SW480 (cell line): Measurements from ENCODE around the gene SND1.
"Not testable (repeated sequence)": the region's sequence is repeated elsewhere in the genome, so short reads cannot be mapped to it uniquely, and the experiment has no call there.

ENCODE experiments used
- DNase-seq: peaks from one replicate; pipeline ENCODE4 v3.0.0-alpha.2; 2016; ENCODE audit warnings: low spot score

Gene SND1

GRCh38 chr7:127891144-127891543 lies 239.2 kb downstream of the SND1 start:
- no peak for DNase-seq

- DNase-seq: no peak
These were observed 240.0 kb downstream of the SND1 start for GRCh38 chr7:127891854-127892438.

GRCh38 chr7:127892488-127893314 lies 240.7 kb downstream of the SND1 start:
- no peak for DNase-seq

GRCh38 chr7:127893547-127893946 lies 241.6 kb downstream of the SND1 start:
- DNase-seq: no peak

- DNase-seq: no peak
These were observed 242.6 kb downstream of the SND1 start for GRCh38 chr7:127894588-127894987.

- DNase-seq: no peak
These were observed 243.4 kb downstream of the SND1 start for GRCh38 chr7:127895360-127895759.

GRCh38 chr7:127895814-127896280 lies 243.9 kb downstream of the SND1 start:
- no peak for DNase-seq

- no peak for DNase-seq
These were observed 244.7 kb downstream of the SND1 start for GRCh38 chr7:127896659-127897058.

- DNase-seq: no peak
These were observed 245.9 kb downstream of the SND1 start for GRCh38 chr7:127897704-127898454.

- DNase-seq: no peak
These were observed 247.4 kb downstream of the SND1 start for GRCh38 chr7:127899411-127899810.

GRCh38 chr7:127900141-127900540 lies 248.1 kb downstream of the SND1 start:
- no peak for DNase-seq

- DNase-seq: no peak
These were observed 249.0 kb downstream of the SND1 start for GRCh38 chr7:127900732-127901685.

GRCh38 chr7:127901895-127902703 lies 250.1 kb downstream of the SND1 start:
- no peak for DNase-seq

GRCh38 chr7:127902753-127903152 lies 250.8 kb downstream of the SND1 start:
- DNase-seq: not testable (repeated sequence)

GRCh38 chr7:127903892-127904669 lies 252.1 kb downstream of the SND1 start:
- no peak for DNase-seq

- no peak for DNase-seq
These were observed 252.6 kb downstream of the SND1 start for GRCh38 chr7:127904670-127904985.

GRCh38 chr7:127905021-127905420 lies 253.0 kb downstream of the SND1 start:
- DNase-seq: no peak

GRCh38 chr7:127905491-127906330 lies 253.7 kb downstream of the SND1 start:
- no peak for DNase-seq
